ES-I3 (cell line): Measurements from ENCODE around the gene SPATA45.
A peak's percentile ranks its signal among the peaks of the same experiment; 100 is the strongest.
"Not testable (repeated sequence)": the region's sequence is repeated elsewhere in the genome, so short reads cannot be mapped to it uniquely, and the experiment has no call there.

Source experiments
- H3K36me3 ChIP-seq: 2 replicates; pipeline ENCODE4 v1.6.1; 2013; ENCODE audit warnings: mild to moderate bottlenecking, low read length, control low read depth, moderate library complexity; ENCODE audit not compliant: insufficient read depth
- H3K4me1 ChIP-seq: 2 replicates; pipeline ENCODE4 v1.6.1; 2013; ENCODE audit warnings: mild to moderate bottlenecking, control low read depth, low read length; ENCODE audit not compliant: insufficient read depth
- H3K9ac ChIP-seq: 2 replicates; pipeline ENCODE4 v1.6.1; 2013; ENCODE audit warnings: low read depth, mild to moderate bottlenecking, low read length, moderate library complexity
- H3K9me3 ChIP-seq: 2 replicates; pipeline ENCODE4 v1.6.1; 2013; ENCODE audit warnings: mild to moderate bottlenecking, low read length, moderate library complexity; ENCODE audit not compliant: control insufficient read depth, insufficient read depth

The SPATA45 gene

GRCh38 chr1:212847549-212847948, at the start of gene SPATA45:
Gene SPATA45 (minus strand): TSS chr1:212847649. CDS start chr1:212836149, 11,500 bp downstream.
- Histone ChIP-seq H3K4me1 (peaks cover 4% of the 10 kb centered on the region; the same call in 1 of the 2 replicates), H3K9ac (no peak within 1 kb of the TSS), H3K36me3 (no peaks in the 10 kb centered on the region), H3K9me3 (0 out of 2 replicates have a peak, but pooled peaks cover 2% of the 10 kb centered on the region)

GRCh38 chr1:212892108-212892507, 44.7 kb upstream of the SPATA45 start:
- Histone ChIP-seq H3K36me3 (peaks cover 70% of the 10 kb centered on the region), H3K9ac (no peak overlapping the region), H3K4me1 (no peaks in the 10 kb centered on the region), H3K9me3 (no peaks in the 10 kb centered on the region)

GRCh38 chr1:212884592-212884991, 37.1 kb upstream of the SPATA45 start:
- peaks cover 7% of the 10 kb centered on the region; the same call in 1 of the 2 replicates for H3K4me1 ChIP-seq
- H3K9ac ChIP-seq = no peak overlapping the region
- H3K9me3 ChIP-seq = no peaks in the 10 kb centered on the region
- H3K36me3 ChIP-seq = peaks cover 37% of the 10 kb centered on the region

- Histone ChIP-seq H3K9ac (no peak overlapping the region), H3K4me1 (peaks cover 7% of the 10 kb centered on the region; the same call in 1 of the 2 replicates), H3K36me3 (peaks cover 26% of the 10 kb centered on the region), H3K9me3 (no peaks in the 10 kb centered on the region)
These were observed 32.7 kb upstream of the SPATA45 start for GRCh38 chr1:212879947-212880690.

- no peaks in the 10 kb centered on the region for H3K9me3 ChIP-seq
- peaks cover 29% of the 10 kb centered on the region for H3K36me3 ChIP-seq
- H3K9ac ChIP-seq = no peak overlapping the region
These were observed 31.0 kb upstream of the SPATA45 start for GRCh38 chr1:212878418-212878817.

GRCh38 chr1:212873518-212873917, 26.1 kb upstream of the SPATA45 start:
- H3K4me1 ChIP-seq = no peaks in the 10 kb centered on the region; the same call in 1 of the 2 replicates
- H3K9ac ChIP-seq = no peak overlapping the region
- H3K36me3 ChIP-seq = peaks cover 46% of the 10 kb centered on the region
- no peaks in the 10 kb centered on the region for H3K9me3 ChIP-seq

More at GRCh38 chr1:212878418-212878817, 31.0 kb upstream of the SPATA45 start:
- H3K4me1 ChIP-seq = peaks cover 7% of the 10 kb centered on the region; the same call in 1 of the 2 replicates

- peaks cover 44% of the 10 kb centered on the region for H3K36me3 ChIP-seq
- H3K9ac ChIP-seq = no peak overlapping the region
- no peaks in the 10 kb centered on the region for H3K9me3 ChIP-seq
- H3K4me1 ChIP-seq = no peaks in the 10 kb centered on the region; the same call in 1 of the 2 replicates
These were observed 24.5 kb upstream of the SPATA45 start for GRCh38 chr1:212871976-212872375.

- peaks cover 31% of the 10 kb centered on the region for H3K36me3 ChIP-seq
- H3K4me1 ChIP-seq = no peaks in the 10 kb centered on the region
- no peak overlapping the region for H3K9ac ChIP-seq
- H3K9me3 ChIP-seq = 0 out of 2 replicates have a peak, but pooled peaks cover 1% of the 10 kb centered on the region
These were observed 19.7 kb upstream of the SPATA45 start for GRCh38 chr1:212867192-212867591.

- H3K4me1 ChIP-seq = no peaks in the 10 kb centered on the region
- H3K9ac ChIP-seq = peak overlapping the region; percentile 3; the same call in 1 of the 2 replicates
- H3K9me3 ChIP-seq = 0 out of 2 replicates have a peak, but pooled peaks cover 3% of the 10 kb centered on the region
- peaks cover 26% of the 10 kb centered on the region for H3K36me3 ChIP-seq
These were observed 16.8 kb upstream of the SPATA45 start for GRCh38 chr1:212864201-212864600.

- Histone ChIP-seq H3K9ac (peak overlapping the region; percentile 3; the same call in 1 of the 2 replicates), H3K36me3 (peaks cover 25% of the 10 kb centered on the region)
- H3K4me1 ChIP-seq, H3K9me3 ChIP-seq: not testable (repeated sequence)
These were observed 15.9 kb upstream of the SPATA45 start for GRCh38 chr1:212863345-212863744.

- Histone ChIP-seq H3K36me3 (peaks cover 24% of the 10 kb centered on the region), H3K9ac (peak overlapping the region; percentile 60; the same call in 1 of the 2 replicates), H3K9me3 (0 out of 2 replicates have a peak, but pooled peaks cover 3% of the 10 kb centered on the region), H3K4me1 (no peaks in the 10 kb centered on the region)
These were observed 14.8 kb upstream of the SPATA45 start for GRCh38 chr1:212862111-212862690.

GRCh38 chr1:212860713-212861581, 13.5 kb upstream of the SPATA45 start:
- Histone ChIP-seq H3K4me1 (no peaks in the 10 kb centered on the region), H3K36me3 (peaks cover 22% of the 10 kb centered on the region), H3K9me3 (0 out of 2 replicates have a peak, but pooled peaks cover 3% of the 10 kb centered on the region), H3K9ac (peak overlapping the region; percentile 90; the same call in 1 of the 2 replicates)

GRCh38 chr1:212858461-212859265, 11.2 kb upstream of the SPATA45 start:
- H3K9ac ChIP-seq = peak overlapping the region; percentile 90
- H3K36me3 ChIP-seq = peaks cover 10% of the 10 kb centered on the region
- no peaks in the 10 kb centered on the region for H3K4me1 ChIP-seq
- H3K9me3 ChIP-seq = 0 out of 2 replicates have a peak, but pooled peaks cover 3% of the 10 kb centered on the region
